Frontal cortex (tissue), 4 donors: ENCODE results near the gene NDUFB5. TPM values are rescaled to one million over a fixed set of nuclear protein-coding genes. Genes with fewer than 3 reads are reported as not detected.

Experiments used
- DNase-seq, 2 donors: peaks; one replicate each; pipeline ENCODE4 v3.0.0; 2012; ENCODE audit warnings: low spot score in 2 of 2
- FAIRE-seq: peaks from 2 replicates; lab custom pipeline; 2012; peaks lifted over from hg19 to GRCh38; lab: Jason Lieb, UNC
- small RNA-seq: library from RNA; depleted of rRNA; stranded (forward); fragments of <200 nt; gene quantifications from one replicate; pipeline ENCODE3, GENCODE V24; 2014
- total RNA-seq: library from RNA; depleted of rRNA; stranded (reverse); fragments of >200 nt; gene quantifications from one replicate; pipeline ENCODE4 v1.2.3, GENCODE V29; 2014
- donor health status: control.
- donor health status: control.
- donor health status: control.

NDUFB5 gene
- total RNA-seq, 1 donor from 2014 or later = 172 TPM

DNA sequence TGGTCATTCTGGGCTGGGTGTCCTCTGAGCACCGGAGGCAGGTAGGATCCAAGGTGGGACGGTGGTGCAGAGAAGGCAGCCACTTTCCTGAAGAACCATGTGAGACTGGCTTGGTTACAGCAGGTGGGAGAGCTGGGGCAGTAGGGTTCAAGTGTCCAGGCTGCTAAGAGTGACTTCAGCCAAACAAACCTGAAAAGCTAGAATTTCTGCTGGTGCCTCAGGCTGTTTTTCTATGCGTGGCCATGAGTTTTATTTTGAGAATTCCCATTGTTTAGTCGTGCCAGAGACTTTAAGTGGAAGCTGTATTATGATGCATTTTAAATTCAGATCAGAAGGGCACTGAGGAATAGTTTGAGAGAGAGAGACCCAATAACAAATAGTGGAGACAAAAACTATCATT lies 68.3 kb downstream of the NDUFB5 start:
- no peak for FAIRE-seq
- no peak for DNase-seq

- no peak for FAIRE-seq
- DNase-seq = no peak
Observed at GRCh38 chr3:179673523-179673922, 68.9 kb downstream of the NDUFB5 start.

DNA sequence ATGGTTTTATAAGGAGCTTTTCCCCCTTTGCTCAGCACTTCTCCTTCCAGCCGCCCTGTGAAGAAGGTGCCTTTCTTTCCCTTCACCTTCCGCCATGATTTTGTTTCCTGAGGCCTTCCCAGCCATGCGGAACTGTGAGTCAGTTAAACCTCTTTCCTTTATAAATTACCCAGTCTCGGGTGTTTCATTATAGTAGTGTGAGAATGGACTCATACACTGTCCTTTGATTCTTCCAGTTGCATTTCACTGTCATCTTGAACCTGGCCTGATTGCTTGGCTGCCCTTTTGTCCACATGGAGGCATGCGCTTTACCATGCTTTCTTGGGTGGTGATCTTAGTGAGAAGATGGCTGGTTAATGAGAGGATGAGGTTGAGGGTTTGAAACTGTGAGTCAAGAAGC lies 71.5 kb downstream of the NDUFB5 start:
- FAIRE-seq (no peak), DNase-seq (no peak)

Small RNAs within 50 kb of the gene (small RNA-seq; reads per million reads assigned to genes)
- gene AC090425.1 (not detected), gene RF01210 (not detected)

Other genes starting within 250 kb of the NDUFB5 start
- gene GNB4, start 153.3 kb upstream of the NDUFB5 start, total RNA-seq = 163 TPM
- 22.4 TPM for gene ACTL6A, start 41.9 kb upstream of the NDUFB5 start, total RNA-seq
- gene MRPL47, start 156 bp upstream of the NDUFB5 start, total RNA-seq = 31.4 TPM
- 10.2 TPM for gene USP13, start 48.2 kb downstream of the NDUFB5 start, total RNA-seq